GM18507 (cell line): ENCODE data around the gene CHRNA5.

Experiments used
- DNase-seq: peaks from one replicate; pipeline ENCODE4 v3.0.0; 2011; ENCODE audit warnings: low read depth; ENCODE audit not compliant: insufficient read length; ENCODE audit errors: extremely low spot score
- FAIRE-seq: peaks from 2 replicates; lab custom pipeline; 2011; peaks lifted over from hg19 to GRCh38; lab: Jason Lieb, UNC

Gene CHRNA5

GRCh38 chr15:78618490-78618934 lies 53.2 kb downstream of the CHRNA5 start:
- FAIRE-seq (peak; percentile 87), DNase-seq (peak; percentile 74)

GRCh38 chr15:78619022-78619950 lies 54.0 kb downstream of the CHRNA5 start:
- DNase-seq (no peak), FAIRE-seq (no peak)

GRCh38 chr15:78620021-78620526 lies 54.8 kb downstream of the CHRNA5 start:
- DNase-seq (no peak), FAIRE-seq (no peak)

GRCh38 chr15:78620527-78621421 lies 55.5 kb downstream of the CHRNA5 start, which contains the start of gene CHRNA3:
TSS of gene CHRNA3 (minus strand) at chr15:78620996. CDS start at chr15:78620794, 202 bp downstream.
- FAIRE-seq: no peak

GRCh38 chr15:78621810-78622402 lies 56.6 kb downstream of the CHRNA5 start:
- DNase-seq: no peak
- FAIRE-seq: no peak

More at GRCh38 chr15:78620527-78621421, 55.5 kb downstream of the CHRNA5 start, which contains the start of gene CHRNA3:
- no peak for DNase-seq

GRCh38 chr15:78623786-78624497 lies 58.6 kb downstream of the CHRNA5 start:
- FAIRE-seq: no peak
- no peak for DNase-seq

GRCh38 chr15:78624651-78625590 lies 59.6 kb downstream of the CHRNA5 start:
- DNase-seq (no peak), FAIRE-seq (no peak)

- FAIRE-seq (no peak), DNase-seq (no peak)
Observed at GRCh38 chr15:78625606-78626280, 60.4 kb downstream of the CHRNA5 start.

- FAIRE-seq (no peak), DNase-seq (no peak)
Observed at GRCh38 chr15:78626381-78626995, 61.2 kb downstream of the CHRNA5 start.

GRCh38 chr15:78627348-78627747 lies 62.0 kb downstream of the CHRNA5 start:
- DNase-seq: no peak

GRCh38 chr15:78628227-78628626 lies 62.9 kb downstream of the CHRNA5 start:
- DNase-seq (no peak), FAIRE-seq (no peak)

More at GRCh38 chr15:78627348-78627747, 62.0 kb downstream of the CHRNA5 start:
- no peak for FAIRE-seq

- no peak for FAIRE-seq
- no peak for DNase-seq
Observed at GRCh38 chr15:78629031-78629715, 63.9 kb downstream of the CHRNA5 start.

GRCh38 chr15:78629716-78630065 lies 64.4 kb downstream of the CHRNA5 start:
- FAIRE-seq (no peak), DNase-seq (no peak)

GRCh38 chr15:78630886-78631633 lies 65.7 kb downstream of the CHRNA5 start:
- DNase-seq (no peak), FAIRE-seq (no peak)

GRCh38 chr15:78633348-78633747 lies 68.0 kb downstream of the CHRNA5 start:
- DNase-seq (no peak), FAIRE-seq (no peak)
